Activated B cell treated with CpG ODN at 0.5 μM for 24 hours (primary cell): Measurements from ENCODE around the gene GNAL. TPM values are rescaled to one million over a fixed set of nuclear protein-coding genes. Genes with fewer than 3 reads are reported as not detected.

Source experiments
- ATAC-seq: fragments of 200-7000 bp; cut with Tn5 transposase; one replicate; pipeline ENCODE4 v1.10.0; 2021; ENCODE audit warnings: low read depth, mild to moderate bottlenecking, moderate library complexity
- CTCF ChIA-PET: fragments of 350-600 bp; sonication (Branson Sonifier 250); formaldehyde crosslinking; loops from one replicate; lab custom pipeline; 2021; ENCODE audit warnings: antibody characterized with exemption; lab: Charles Lee
- POLR2A ChIA-PET: fragments of 350-600 bp; sonication (Branson Sonifier 250); formaldehyde crosslinking; loops from one replicate; lab custom pipeline; 2021; ENCODE audit warnings: antibody characterized with exemption; lab: Charles Lee
- DNase-seq: peaks from one replicate; pipeline ENCODE4 v3.0.0; 2022
- H3K27ac Mint-ChIP-seq: one replicate; pipeline ENCODE4 v1.8.0; 2020; ENCODE audit warnings: mixed read lengths
- H3K27me3 Mint-ChIP-seq: one replicate; pipeline ENCODE4 v1.8.0; 2021; ENCODE audit warnings: mixed read lengths
- H3K36me3 Mint-ChIP-seq: one replicate; pipeline ENCODE4 v1.8.0; 2021; ENCODE audit warnings: low read depth, mixed read lengths
- H3K4me1 Mint-ChIP-seq: one replicate; pipeline ENCODE4 v1.8.0; 2021; ENCODE audit warnings: mixed read lengths
- H3K4me3 Mint-ChIP-seq: one replicate; pipeline ENCODE4 v1.8.0; 2020; ENCODE audit warnings: mild to moderate bottlenecking, mixed read lengths
- H3K9me3 Mint-ChIP-seq: one replicate; pipeline ENCODE4 v1.8.0; 2020; ENCODE audit warnings: mixed read lengths
- CTCF ChIP-seq: fragments of 200-600 bp; IDR thresholded peaks from one replicate; pipeline ENCODE4 v1.8.0; 2022; ENCODE audit warnings: antibody characterized with exemption, mild to moderate bottlenecking
- intact Hi-C: fragments of 100-400 bp; cut with micrococcal nuclease; formaldehyde crosslinking; loops from one replicate; pipeline ENCODE4 v1.15.1; 2024
- total RNA-seq: library from RNA; stranded (reverse); gene quantifications from 2 replicates; pipeline ENCODE4 v1.2.3, GENCODE V29; 2022

The GNAL gene
- total RNA-seq, 1 donor from 2014 or later = not detected

DNA sequence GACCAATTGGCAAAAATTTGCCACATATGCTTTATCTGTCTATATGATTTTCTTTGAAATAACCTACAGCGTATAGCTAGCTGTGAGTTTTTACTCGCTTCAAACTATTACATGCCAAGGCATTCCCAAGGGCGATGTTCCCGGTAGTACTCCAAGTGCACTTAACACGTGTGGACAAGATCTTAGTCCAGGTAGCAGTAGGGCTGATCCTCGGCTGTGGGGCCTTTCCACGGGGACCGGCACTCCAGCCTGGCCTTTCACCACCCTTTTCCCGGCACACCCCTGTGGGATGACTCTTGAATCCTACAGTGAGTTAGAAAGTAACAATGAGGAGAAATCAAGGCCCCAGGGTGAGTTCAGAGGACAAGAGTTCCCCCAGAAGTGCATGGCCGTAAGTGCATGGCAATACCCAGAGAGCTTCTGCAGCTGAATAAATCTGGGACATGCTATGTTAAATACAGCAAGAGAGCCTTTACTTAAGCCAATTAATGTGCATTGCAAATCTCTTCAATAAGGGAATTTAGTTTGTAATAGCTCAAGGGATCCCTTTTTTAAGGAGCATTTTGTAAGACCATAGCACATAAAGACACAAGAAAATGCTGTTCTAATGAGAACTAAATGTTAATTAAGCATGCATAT is 188.6 kb downstream of the GNAL start:
- no peak for TF ChIP-seq CTCF
- Mint-ChIP-seq H3K4me1 (peaks cover 17% of the 10 kb centered on the region), H3K9me3 (peaks cover 2% of the 10 kb centered on the region), H3K36me3 (peaks cover 7% of the 10 kb centered on the region), H3K27ac (no peak overlapping the region), H3K4me3 (no peak overlapping the region), H3K27me3 (peaks cover 2% of the 10 kb centered on the region)
- DNase-seq = no peak
- ATAC-seq = no peak
- POLR2A ChIA-PET = no interaction called here
- intact Hi-C loops = no loop called here
- CTCF ChIA-PET = no interaction called here

GRCh38 chr18:11880586-11881304 is 191.7 kb downstream of the GNAL start:
- CTCF ChIA-PET = interaction anchor here (1.3 kb wide), 1 partner anchor 57 kb away, joined by 3 read pairs; no protein-coding TSS in a partner anchor
- ATAC-seq = no peak
- H3K27me3 Mint-ChIP-seq = no peaks in the 10 kb centered on the region
- no peaks in the 10 kb centered on the region for H3K9me3 Mint-ChIP-seq
- peaks cover 48% of the 10 kb centered on the region for H3K4me1 Mint-ChIP-seq
- peak overlapping the region; percentile 46 for H3K27ac Mint-ChIP-seq
- POLR2A ChIA-PET = interaction anchor here (1.5 to 1.7 kb wide), 2 partner anchors 29 to 30 kb away, joined by 5 to 8 read pairs; no protein-coding TSS in a partner anchor
- no peak overlapping the region for H3K4me3 Mint-ChIP-seq
- intact Hi-C loops = no loop called here
- H3K36me3 Mint-ChIP-seq = peaks cover 22% of the 10 kb centered on the region
- DNase-seq = no peak
- no peak for TF ChIP-seq CTCF

DNA sequence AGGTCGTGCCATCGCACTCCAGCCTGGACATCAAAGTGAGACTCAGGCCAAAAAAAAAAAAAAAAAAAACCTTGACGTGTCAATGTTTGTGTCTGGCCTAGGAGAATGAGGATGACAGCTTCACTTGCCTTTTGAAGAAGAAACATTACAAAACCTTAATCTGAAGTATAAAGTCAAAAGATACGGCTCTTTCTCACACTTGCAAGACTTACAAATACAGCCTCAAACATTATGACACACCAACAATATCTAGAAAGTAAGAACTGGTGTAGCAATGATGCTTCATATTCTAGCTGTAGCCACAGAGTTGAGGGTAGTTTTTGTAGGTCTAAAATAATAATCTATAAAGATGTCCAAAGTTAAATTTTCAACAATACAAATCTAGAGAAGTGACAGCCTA is 193.6 kb downstream of the GNAL start:
- DNase-seq (no peak), ATAC-seq (no peak)
- POLR2A ChIA-PET = interaction anchor here (0.6 to 2.2 kb wide), 7 partner anchors 26 to 168 kb away, joined by 4 to 8 read pairs (median 5); partner anchors contain the start of genes CHMP1B and MPPE1
- Mint-ChIP-seq H3K4me1 (peaks cover 48% of the 10 kb centered on the region), H3K27ac (peak overlapping the region; percentile 74), H3K36me3 (peaks cover 34% of the 10 kb centered on the region), H3K27me3 (no peaks in the 10 kb centered on the region), H3K9me3 (no peaks in the 10 kb centered on the region), H3K4me3 (no peak overlapping the region)
- TF ChIP-seq CTCF = no peak
- CTCF ChIA-PET = interaction anchor here (0.7 to 1.0 kb wide), 2 partner anchors 113 to 154 kb away, joined by 3 to 5 read pairs; no protein-coding TSS in a partner anchor
- intact Hi-C loops = loop anchor here (1.0 to 2.0 kb wide), 4 partner anchors 26 to 98 kb away; partner anchors contain the start of genes CHMP1B and MPPE1

- no peaks in the 10 kb centered on the region for H3K9me3 Mint-ChIP-seq
- peaks cover 48% of the 10 kb centered on the region for H3K4me1 Mint-ChIP-seq
- intact Hi-C loops = loop anchor here (1.0 to 2.0 kb wide), 4 partner anchors 25 to 97 kb away; partner anchors contain the start of genes CHMP1B and MPPE1
- H3K27ac Mint-ChIP-seq = peak overlapping the region; percentile 74
- peak overlapping the region; percentile 6 for H3K4me3 Mint-ChIP-seq
- no peaks in the 10 kb centered on the region for H3K27me3 Mint-ChIP-seq
- no peak for DNase-seq
- TF ChIP-seq CTCF = no peak
- ChIA-PET POLR2A (interaction anchor here (0.7 to 2.2 kb wide), 5 partner anchors 25 to 494 kb away, joined by 3 to 8 read pairs (median 5); partner anchors contain the start of genes AFG3L2, CHMP1B and MPPE1), CTCF (interaction anchor here (0.7 to 1.0 kb wide), 2 partner anchors 112 to 153 kb away, joined by 3 to 5 read pairs; no protein-coding TSS in a partner anchor)
- peak; percentile 95 for ATAC-seq
- H3K36me3 Mint-ChIP-seq = peaks cover 39% of the 10 kb centered on the region
Observed at GRCh38 chr18:11883153-11883552, 194.1 kb downstream of the GNAL start.
